ENCODE results near the gene GPHA2. TPM values are rescaled to one million over a fixed set of nuclear protein-coding genes. Genes with fewer than 3 reads are reported as not detected.

GPHA2 gene
- total and polyA plus RNA-seq, 7 donors, result not detected

- Histone ChIP-seq H3K27ac (no peak overlapping the region), H3K36me3 (ENCODE audit: insufficient read depth in 1 of 2, low read depth in 1 of 2) (peaks cover under 1 to 82% of the 10 kb centered on the region in 2 donors), H3K27me3 (ENCODE audit: insufficient read depth in 3 of 3, low read length in 2 of 3) (no peaks in the 10 kb centered on the region), H3K4me3 (no peak overlapping the region), H3K4me1 (no peaks in the 10 kb centered on the region), H3K9me3 (no peaks in the 10 kb centered on the region)
- ATAC-seq (no peak), DNase-seq (no peak)
- no peak for TF ChIP-seq CTCF (IDR thresholded peaks at IDR 0.05)
- 94 to 97% (median 95%) methylated on average over 19 of the region's 19 CpGs for WGBS, 3 donors
- intact Hi-C loops (cut with DNase I), result no loop called here
Measured at GRCh38 chr11:64898541-64898940, 37.2 kb downstream of the GPHA2 start.

GRCh38 chr11:64898076-64898445, 37.6 kb downstream of the GPHA2 start:
- ATAC-seq (no peak), DNase-seq (no peak)
- Histone ChIP-seq H3K27ac (no peak overlapping the region), H3K27me3 (ENCODE audit: insufficient read depth in 3 of 3, low read length in 2 of 3) (no peaks in the 10 kb centered on the region), H3K9me3 (no peaks in the 10 kb centered on the region), H3K4me3 (no peak overlapping the region), H3K4me1 (no peaks in the 10 kb centered on the region), H3K36me3 (ENCODE audit: insufficient read depth in 1 of 2, low read depth in 1 of 2) (peaks cover 0 to 77% of the 10 kb centered on the region in 2 donors)
- TF ChIP-seq CTCF (IDR thresholded peaks at IDR 0.05), result no peak
- WGBS, 3 donors, result 86 to 94% (median 86%) methylated on average over 9 of the region's 9 CpGs
- intact Hi-C loops (cut with DNase I), result no loop called here

GRCh38 chr11:64897381-64898075, 38.2 kb downstream of the GPHA2 start:
- no peaks in the 10 kb centered on the region for H3K4me1 ChIP-seq
- DNase-seq, result no peak
- intact Hi-C loops (cut with DNase I), result no loop called here
- no peaks in the 10 kb centered on the region for H3K9me3 ChIP-seq
- H3K4me3 ChIP-seq, result no peak overlapping the region
- H3K36me3 ChIP-seq (ENCODE audit: insufficient read depth in 1 of 2, low read depth in 1 of 2), result peaks cover 0 to 72% of the 10 kb centered on the region in 2 donors
- ATAC-seq, result no peak
- TF ChIP-seq CTCF (IDR thresholded peaks at IDR 0.05), result no peak
- WGBS, 3 donors, result 84 to 91% (median 90%) methylated on average over 18 to 19 of the region's 19 CpGs
- no peak overlapping the region for H3K27ac ChIP-seq
- no peaks in the 10 kb centered on the region for H3K27me3 ChIP-seq (ENCODE audit: insufficient read depth in 3 of 3, low read length in 2 of 3)

GRCh38 chr11:64896448-64897022, 39.2 kb downstream of the GPHA2 start:
- DNase-seq (no peak), ATAC-seq (no peak)
- WGBS, 3 donors, result 84 to 87% (median 85%) methylated on average over 14 of the region's 14 CpGs
- H3K4me3 ChIP-seq, result no peak overlapping the region
- TF ChIP-seq CTCF (IDR thresholded peaks at IDR 0.05), result no peak
- no peaks in the 10 kb centered on the region for H3K27me3 ChIP-seq (ENCODE audit: insufficient read depth in 3 of 3, low read length in 2 of 3)
- intact Hi-C loops (cut with DNase I), result no loop called here
- peaks cover 0 to 62% of the 10 kb centered on the region in 2 donors for H3K36me3 ChIP-seq (ENCODE audit: insufficient read depth in 1 of 2, low read depth in 1 of 2)
- no peaks in the 10 kb centered on the region for H3K9me3 ChIP-seq
- H3K4me1 ChIP-seq, result no peaks in the 10 kb centered on the region
- no peak overlapping the region for H3K27ac ChIP-seq

Data from psoas muscle (tissue), 8 donors.